Smooth muscle cell of the brain vasculature (primary cell): ENCODE results near the gene SIRT2.
"Not testable (repeated sequence)": the region's sequence is repeated elsewhere in the genome, so short reads cannot be mapped to it uniquely, and the experiment has no call there.

Experiments
- DNase-seq: peaks from one replicate; pipeline ENCODE4 v3.0.0-alpha.2; 2012; ENCODE audit warnings: low read depth, low spot score

Gene SIRT2

GRCh38 chr19:38830039-38830733, 69.2 kb downstream of the SIRT2 start:
- no peak for DNase-seq

GRCh38 chr19:38829203-38829602, 70.2 kb downstream of the SIRT2 start:
- not testable (repeated sequence) for DNase-seq
